ENCODE results near the gene PVALB.

DNA sequence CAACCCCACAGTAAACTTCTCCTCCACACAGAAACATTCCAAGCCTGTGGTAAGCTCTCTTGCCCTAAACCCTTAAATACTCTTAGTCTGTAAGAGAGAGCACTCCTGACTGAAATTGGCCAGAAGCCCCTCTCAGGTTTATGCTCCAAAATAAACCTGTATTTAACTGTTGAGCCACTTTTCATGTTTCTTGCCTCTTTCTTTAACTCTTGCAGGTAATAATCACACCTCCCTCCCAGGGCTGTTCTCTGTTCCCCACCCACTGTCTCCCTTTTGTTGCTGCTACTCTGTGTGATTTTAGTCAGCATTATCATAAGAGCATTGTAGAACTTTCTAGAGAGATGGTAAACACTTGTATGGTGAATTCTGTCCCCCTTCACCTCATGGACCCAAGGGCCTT is 38.8 kb downstream of the PVALB start:
- TF ChIP-seq, protein P1, sequence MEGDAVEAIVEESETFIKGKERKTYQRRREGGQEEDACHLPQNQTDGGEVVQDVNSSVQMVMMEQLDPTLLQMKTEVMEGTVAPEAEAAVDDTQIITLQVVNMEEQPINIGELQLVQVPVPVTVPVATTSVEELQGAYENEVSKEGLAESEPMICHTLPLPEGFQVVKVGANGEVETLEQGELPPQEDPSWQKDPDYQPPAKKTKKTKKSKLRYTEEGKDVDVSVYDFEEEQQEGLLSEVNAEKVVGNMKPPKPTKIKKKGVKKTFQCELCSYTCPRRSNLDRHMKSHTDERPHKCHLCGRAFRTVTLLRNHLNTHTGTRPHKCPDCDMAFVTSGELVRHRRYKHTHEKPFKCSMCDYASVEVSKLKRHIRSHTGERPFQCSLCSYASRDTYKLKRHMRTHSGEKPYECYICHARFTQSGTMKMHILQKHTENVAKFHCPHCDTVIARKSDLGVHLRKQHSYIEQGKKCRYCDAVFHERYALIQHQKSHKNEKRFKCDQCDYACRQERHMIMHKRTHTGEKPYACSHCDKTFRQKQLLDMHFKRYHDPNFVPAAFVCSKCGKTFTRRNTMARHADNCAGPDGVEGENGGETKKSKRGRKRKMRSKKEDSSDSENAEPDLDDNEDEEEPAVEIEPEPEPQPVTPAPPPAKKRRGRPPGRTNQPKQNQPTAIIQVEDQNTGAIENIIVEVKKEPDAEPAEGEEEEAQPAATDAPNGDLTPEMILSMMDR (conservative IDR thresholded peaks at IDR 0.05; ENCODE audit: low read length) = no peak
- TF ChIP-seq EZH2phosphoT487 (IDR thresholded peaks at IDR 0.05; ENCODE audit: borderline replicate concordance, low read depth, low read length) = no peak

Measured in OCI-LY7 (cell line).